ENCODE results near the gene TNFAIP8.

GRCh38 chr5:119410448-119411159 is 54.8 kb downstream of the TNFAIP8 start:
- TF ChIP-seq CTCF (IDR thresholded peaks at IDR 0.05) = no peak
- TF ChIP-seq POLR2A (IDR thresholded peaks at IDR 0.05) = no peak

Data from transverse colon (tissue), 3 donors.